Transverse colon (tissue), 3 donors: ENCODE results near the gene CDCA4.

Experiments
- POLR2A ChIP-seq: fragments of 450-650 bp; IDR thresholded peaks from one replicate; pipeline ENCODE4 v1.6.1; 2016; ENCODE audit warnings: antibody characterized with exemption, mild to moderate bottlenecking, moderate library complexity
- TF ChIP-seq, protein P1 (sequence below), 5 experiments: fragments of 200-600 bp in 3 of 5; fragments of 450-650 bp in 2 of 5; sonication (generic) in 3 of 5; IDR thresholded peaks; 1 replicate in 2 of 5; 2 replicates in 3 of 5; pipeline ENCODE4 v1.5.1; 2016 to 2017; ENCODE audit warnings: antibody characterized with exemption in 5 of 5, inconsistent platforms in 3 of 5, mild to moderate bottlenecking in 2 of 5, moderate library complexity in 1 of 5

DNA sequence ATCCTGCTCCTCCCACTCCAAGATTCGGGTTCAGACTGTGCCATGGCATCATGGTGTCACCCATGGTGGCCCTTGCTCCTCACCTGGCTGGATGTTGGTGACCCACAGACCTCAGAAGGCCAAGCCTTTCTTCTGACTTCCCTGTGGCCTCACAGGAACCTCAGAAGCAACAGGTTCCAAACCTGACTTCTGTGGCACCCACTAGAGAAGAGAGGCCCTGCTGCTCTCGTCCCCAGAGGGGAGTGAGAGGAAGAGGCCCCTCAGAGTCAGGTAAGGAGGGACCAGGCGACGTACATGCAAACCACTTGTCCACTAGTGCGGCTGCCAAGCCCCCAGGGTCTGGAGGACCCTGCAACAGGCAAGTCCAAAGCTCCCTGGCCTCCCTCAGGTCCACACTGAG lies 24.9 kb downstream of the CDCA4 start:
- TF ChIP-seq, protein P1, sequence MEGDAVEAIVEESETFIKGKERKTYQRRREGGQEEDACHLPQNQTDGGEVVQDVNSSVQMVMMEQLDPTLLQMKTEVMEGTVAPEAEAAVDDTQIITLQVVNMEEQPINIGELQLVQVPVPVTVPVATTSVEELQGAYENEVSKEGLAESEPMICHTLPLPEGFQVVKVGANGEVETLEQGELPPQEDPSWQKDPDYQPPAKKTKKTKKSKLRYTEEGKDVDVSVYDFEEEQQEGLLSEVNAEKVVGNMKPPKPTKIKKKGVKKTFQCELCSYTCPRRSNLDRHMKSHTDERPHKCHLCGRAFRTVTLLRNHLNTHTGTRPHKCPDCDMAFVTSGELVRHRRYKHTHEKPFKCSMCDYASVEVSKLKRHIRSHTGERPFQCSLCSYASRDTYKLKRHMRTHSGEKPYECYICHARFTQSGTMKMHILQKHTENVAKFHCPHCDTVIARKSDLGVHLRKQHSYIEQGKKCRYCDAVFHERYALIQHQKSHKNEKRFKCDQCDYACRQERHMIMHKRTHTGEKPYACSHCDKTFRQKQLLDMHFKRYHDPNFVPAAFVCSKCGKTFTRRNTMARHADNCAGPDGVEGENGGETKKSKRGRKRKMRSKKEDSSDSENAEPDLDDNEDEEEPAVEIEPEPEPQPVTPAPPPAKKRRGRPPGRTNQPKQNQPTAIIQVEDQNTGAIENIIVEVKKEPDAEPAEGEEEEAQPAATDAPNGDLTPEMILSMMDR (IDR thresholded peaks at IDR 0.05), result no peak
- no peak for TF ChIP-seq POLR2A
